WI38 (cell line): ENCODE data around the gene FOXA3.
A peak's percentile ranks its signal among the peaks of the same experiment; 100 is the strongest.

Experiments
- H3K4me3 ChIP-seq: 2 replicates; pipeline ENCODE4 v1.5.1; 2011; ENCODE audit warnings: low read depth, mild to moderate bottlenecking, control low read depth, low read length
- TF ChIP-seq, protein P1 (sequence below): IDR thresholded peaks from 2 replicates; pipeline ENCODE4 v1.5.1; 2012; ENCODE audit warnings: low read depth, mild to moderate bottlenecking, control low read depth, low read length

FOXA3 gene

GRCh38 chr19:45882652-45883585 is 18.8 kb downstream of the FOXA3 start:
- H3K4me3 ChIP-seq = no peak overlapping the region
- TF ChIP-seq, protein P1, sequence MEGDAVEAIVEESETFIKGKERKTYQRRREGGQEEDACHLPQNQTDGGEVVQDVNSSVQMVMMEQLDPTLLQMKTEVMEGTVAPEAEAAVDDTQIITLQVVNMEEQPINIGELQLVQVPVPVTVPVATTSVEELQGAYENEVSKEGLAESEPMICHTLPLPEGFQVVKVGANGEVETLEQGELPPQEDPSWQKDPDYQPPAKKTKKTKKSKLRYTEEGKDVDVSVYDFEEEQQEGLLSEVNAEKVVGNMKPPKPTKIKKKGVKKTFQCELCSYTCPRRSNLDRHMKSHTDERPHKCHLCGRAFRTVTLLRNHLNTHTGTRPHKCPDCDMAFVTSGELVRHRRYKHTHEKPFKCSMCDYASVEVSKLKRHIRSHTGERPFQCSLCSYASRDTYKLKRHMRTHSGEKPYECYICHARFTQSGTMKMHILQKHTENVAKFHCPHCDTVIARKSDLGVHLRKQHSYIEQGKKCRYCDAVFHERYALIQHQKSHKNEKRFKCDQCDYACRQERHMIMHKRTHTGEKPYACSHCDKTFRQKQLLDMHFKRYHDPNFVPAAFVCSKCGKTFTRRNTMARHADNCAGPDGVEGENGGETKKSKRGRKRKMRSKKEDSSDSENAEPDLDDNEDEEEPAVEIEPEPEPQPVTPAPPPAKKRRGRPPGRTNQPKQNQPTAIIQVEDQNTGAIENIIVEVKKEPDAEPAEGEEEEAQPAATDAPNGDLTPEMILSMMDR = peak; percentile 95

- TF ChIP-seq, protein P1 = no peak
- H3K4me3 ChIP-seq = no peak overlapping the region
These were observed 19.4 kb downstream of the FOXA3 start for GRCh38 chr19:45883586-45883880.

DNA sequence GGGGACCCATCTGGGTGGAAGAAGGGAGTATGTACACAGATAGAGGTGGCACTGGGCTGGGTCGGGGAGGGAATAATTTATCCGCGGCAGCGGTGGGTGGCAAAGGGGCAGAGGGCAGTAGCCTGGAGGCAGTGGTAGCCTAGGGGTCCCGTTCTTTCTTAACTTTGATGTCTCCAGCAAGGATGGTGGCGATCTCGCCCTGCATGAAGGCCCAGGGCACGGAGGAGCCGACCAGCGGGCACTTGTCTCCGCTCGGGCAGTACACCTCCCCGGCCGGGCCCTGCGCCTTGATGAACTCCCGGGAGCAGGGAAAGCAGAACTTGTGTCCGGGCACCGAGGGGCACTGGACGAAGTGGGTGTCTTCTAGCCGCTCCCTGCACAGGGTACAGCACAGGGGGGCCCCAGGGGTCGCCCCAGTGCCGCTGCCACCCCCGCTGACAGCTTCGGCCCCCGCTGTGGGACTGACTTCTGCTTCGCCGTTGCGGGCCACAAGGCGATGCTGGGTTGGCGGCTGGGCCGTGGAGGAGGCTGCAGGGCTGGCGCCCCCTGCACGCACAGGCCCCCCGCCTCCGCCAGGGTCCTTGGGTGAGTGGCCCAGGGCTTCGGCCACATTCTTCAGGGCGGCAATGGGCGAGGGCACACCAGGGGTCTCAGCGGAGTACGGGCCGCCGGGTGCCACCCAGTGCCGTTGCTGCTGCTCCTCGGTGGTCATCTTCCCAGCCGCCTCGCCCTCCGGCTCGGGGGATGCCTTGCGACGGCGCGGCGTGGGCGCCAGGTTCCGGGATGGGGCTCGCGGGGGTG is 20.0 kb downstream of the FOXA3 start:
- TF ChIP-seq, protein P1 = no peak
- no peak overlapping the region for H3K4me3 ChIP-seq

- TF ChIP-seq, protein P1 = no peak
- peak overlapping the region; percentile 68 for H3K4me3 ChIP-seq
These were observed 20.8 kb downstream of the FOXA3 start for GRCh38 chr19:45884682-45885555.

DNA sequence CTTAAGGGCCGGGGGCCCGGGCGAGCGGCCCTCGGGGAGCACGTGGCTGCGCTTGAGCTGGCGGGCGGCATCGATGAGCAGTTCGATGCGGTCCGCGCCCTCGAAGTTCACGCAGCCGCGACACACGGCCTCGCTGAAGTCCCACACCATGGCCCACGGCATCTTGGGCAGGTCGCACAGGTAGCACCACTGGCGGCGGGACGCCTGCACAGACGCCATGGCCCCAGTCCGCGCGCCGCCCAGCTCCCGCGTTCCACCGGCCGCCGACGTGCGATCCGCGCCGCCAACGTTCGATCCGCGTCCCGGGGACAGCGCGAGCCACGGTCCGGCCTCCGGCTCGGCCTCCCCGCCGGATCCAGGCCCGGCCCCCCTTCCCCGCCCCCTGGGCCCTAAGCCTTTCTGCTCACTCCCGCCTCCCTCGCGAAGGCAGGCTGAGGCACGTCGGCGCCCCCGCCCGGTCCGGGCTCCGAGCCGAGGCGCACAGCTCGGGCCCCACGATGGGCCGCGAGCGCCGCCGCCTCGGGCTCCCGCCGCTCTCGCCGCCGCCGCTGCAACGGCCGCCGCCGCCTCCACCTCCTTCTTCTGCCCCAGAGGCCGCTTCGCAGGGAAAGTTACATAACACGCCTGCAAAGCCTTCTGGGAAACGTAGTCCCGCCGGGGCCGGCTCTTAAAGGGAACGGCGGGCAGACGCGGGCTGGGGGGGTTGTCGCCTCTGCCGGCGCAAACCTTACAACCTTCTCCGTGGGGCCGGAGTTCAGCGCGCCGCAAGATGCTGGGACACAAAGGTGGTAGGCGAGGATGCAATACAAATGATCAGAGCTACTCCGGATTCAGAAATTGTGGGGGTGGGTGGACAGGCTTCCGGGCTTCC is 21.7 kb downstream of the FOXA3 start, which contains the start of gene IRF2BP1:
Gene IRF2BP1, minus strand, starts transcription at position 586 of the 871 bp plus-strand sequence. Its CDS starts 367 bp downstream, at position 219.
- peak within 1 kb of the TSS; percentile 68 for H3K4me3 ChIP-seq
- TF ChIP-seq, protein P1 = no peak
